Epithelial cell of esophagus (primary cell): ENCODE data around the gene ESPN.
"Not testable (repeated sequence)": the region's sequence is repeated elsewhere in the genome, so short reads cannot be mapped to it uniquely, and the experiment has no call there.

Experiments
- DNase-seq: peaks from one replicate; pipeline ENCODE4 v3.0.0; 2010; ENCODE audit warnings: low read depth
- H3K4me3 ChIP-seq: 2 replicates; pipeline ENCODE4 v1.5.1; 2011; ENCODE audit warnings: mild to moderate bottlenecking, low read length, control low read depth
- TF ChIP-seq, protein P1 (sequence below): IDR thresholded peaks from 2 replicates; pipeline ENCODE4 v1.5.1; 2011; ENCODE audit warnings: low read depth, mild to moderate bottlenecking, low read length, control low read depth, inconsistent platforms; ENCODE audit not compliant: insufficient read depth; ENCODE audit errors: missing control alignments

The ESPN gene

DNA sequence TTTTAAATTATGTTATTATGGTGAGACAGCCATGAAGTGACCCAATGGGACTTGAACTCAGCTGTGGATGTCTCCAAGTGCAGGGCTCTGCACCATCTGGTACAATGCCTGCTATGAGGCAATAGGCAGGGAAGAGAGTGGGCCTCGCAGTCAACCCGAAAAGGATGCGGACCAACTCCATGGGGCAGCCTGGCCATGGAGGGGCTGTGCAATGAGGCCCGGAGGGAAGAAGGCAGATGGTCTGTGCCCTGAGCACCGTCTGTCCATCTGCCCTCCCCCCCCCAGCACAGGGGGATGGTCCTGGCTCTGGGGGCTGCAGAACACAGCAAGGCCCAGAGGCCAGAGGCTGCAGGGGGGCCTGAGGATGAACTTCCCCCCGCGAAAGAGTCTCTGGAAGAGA is 17.0 kb downstream of the ESPN start:
- TF ChIP-seq, protein P1, sequence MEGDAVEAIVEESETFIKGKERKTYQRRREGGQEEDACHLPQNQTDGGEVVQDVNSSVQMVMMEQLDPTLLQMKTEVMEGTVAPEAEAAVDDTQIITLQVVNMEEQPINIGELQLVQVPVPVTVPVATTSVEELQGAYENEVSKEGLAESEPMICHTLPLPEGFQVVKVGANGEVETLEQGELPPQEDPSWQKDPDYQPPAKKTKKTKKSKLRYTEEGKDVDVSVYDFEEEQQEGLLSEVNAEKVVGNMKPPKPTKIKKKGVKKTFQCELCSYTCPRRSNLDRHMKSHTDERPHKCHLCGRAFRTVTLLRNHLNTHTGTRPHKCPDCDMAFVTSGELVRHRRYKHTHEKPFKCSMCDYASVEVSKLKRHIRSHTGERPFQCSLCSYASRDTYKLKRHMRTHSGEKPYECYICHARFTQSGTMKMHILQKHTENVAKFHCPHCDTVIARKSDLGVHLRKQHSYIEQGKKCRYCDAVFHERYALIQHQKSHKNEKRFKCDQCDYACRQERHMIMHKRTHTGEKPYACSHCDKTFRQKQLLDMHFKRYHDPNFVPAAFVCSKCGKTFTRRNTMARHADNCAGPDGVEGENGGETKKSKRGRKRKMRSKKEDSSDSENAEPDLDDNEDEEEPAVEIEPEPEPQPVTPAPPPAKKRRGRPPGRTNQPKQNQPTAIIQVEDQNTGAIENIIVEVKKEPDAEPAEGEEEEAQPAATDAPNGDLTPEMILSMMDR, result no peak
- no peak overlapping the region for H3K4me3 ChIP-seq
- DNase-seq, result no peak

DNA sequence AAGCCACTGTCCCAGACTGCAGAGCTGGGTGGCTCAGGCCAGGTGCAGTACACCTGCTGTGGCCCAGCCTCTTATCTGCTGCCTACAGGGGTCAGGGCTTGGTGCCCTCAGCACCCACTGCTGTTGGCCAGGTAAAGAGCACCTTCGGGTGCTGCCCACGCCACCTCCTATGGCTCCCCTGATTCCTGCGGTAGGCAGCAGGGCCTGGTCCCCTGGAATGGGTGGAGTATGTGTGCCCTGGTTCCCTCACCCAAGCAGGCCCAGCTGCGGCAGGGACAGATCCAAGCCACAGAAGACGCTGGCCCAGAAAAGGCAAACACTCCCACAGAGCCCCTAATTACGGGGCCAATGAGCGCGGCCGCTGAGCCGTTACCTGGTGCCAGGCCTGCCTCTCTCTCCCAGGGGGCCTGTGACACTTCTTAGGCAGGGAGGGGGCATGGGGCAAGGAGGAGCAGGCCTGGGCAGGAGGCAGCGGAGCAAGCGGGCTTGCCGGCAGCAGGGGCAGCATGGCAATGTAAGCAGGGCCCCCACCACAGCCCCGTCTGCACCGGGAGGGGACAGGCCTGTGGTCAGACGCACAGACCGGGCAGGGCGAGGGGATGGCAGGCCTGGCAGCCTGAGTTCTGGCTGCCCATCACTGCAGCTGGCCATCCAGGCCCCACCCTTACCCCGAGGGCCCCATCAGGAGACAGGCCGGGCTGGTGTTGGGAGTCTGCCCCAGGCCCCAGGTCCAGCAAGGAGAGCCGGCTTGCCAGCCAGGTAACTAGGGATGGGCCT is 19.0 kb downstream of the ESPN start:
- TF ChIP-seq, protein P1, result no peak
- no peak overlapping the region for H3K4me3 ChIP-seq

DNA sequence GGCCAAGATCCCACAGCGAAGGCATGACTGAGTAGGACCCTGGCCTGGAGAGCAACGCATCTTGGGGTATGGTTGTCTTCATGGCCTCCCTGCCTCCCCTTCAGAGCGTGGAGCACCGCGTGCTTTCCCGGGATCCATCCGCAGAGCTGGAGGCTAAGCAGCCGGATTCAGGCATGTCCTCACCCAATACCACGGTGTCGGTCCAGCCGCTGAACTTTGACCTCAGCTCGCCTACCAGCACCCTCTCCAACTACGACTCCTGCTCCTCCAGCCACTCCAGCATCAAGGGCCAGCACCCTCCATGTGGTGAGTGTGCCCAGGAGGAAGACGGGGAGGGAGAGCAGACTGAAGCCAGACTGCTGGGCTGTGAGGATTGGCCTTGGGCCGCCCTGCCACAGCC is 19.8 kb downstream of the ESPN start:
- H3K4me3 ChIP-seq, result no peak overlapping the region
- TF ChIP-seq, protein P1, result no peak
- no peak for DNase-seq

More for the DNA sequence above, 19.0 kb downstream of the ESPN start:
- no peak for DNase-seq

DNA sequence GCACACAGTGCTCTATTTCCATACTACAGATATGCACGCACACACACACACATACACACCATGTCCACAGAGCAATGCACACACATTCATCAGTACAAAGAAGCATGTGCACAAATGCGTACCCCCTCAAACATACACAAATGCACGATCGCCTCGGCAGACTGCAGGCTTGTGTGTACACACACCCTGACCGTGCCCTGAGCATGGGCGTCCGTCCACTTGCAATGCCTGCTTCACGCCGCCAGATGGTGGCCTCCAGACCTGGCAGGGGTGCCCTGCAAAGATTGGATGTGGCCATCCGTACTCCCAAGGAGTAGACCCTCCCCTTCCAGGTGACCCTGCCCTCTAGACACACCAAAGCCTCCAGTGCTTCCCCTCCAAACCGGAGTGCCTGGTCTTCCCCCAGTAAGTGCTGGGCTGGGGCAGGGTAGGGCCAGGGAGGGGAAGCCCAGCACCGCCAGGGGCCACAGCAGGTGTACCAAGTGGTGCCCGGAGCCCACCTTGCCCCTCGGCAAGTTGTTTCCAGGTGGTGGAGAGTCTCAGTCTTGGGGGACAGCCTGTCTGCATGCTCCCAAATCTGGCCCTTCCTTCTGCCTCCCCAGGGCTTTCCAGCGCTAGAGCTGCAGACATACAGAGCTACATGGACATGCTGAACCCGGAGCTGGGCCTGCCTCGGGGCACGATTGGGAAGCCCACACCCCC is 20.6 kb downstream of the ESPN start:
- peak; percentile 51 for DNase-seq
- TF ChIP-seq, protein P1, result peak; percentile 60
- H3K4me3 ChIP-seq, result no peak overlapping the region

DNA sequence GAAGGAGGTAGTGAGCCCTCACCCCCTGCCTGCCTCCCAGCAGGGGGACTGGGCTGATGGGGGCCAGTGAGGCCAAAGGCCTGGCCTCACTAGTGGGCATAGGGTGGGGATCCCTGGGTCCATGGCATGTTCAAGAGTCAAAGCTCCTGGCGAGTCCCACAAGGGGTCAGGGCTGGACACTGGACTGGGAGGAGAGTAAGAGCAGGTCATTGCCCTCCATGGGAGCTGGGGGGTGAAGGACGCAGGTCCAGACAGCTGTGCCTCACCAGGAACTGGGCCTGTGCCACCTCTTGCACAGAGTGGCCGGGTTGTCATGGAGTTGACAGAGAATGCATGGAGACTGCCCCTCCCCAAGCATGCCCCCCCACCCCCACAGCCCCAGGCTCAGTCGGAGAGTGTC is 21.4 kb downstream of the ESPN start:
- DNase-seq, H3K4me3 ChIP-seq: not testable (repeated sequence)

DNA sequence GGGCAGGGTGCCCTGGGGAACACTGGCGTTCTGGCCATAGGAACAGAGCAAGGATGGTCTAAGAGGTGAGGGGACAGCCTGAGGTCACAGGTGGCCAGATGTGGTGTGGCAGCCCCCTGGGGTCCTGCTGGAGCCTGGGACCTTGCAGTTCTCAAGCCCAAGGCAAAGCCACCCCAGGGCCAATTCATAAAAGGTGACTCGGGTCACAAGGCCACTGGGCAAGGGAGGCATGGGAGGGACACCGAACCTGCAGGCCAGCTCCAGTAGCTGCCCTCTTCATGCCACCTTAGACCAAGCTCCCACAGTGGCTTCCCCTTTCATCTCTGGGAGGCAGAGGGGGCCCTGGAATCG is 22.1 kb downstream of the ESPN start:
- no peak overlapping the region for H3K4me3 ChIP-seq
- TF ChIP-seq, protein P1, result no peak
- DNase-seq, result no peak

DNA sequence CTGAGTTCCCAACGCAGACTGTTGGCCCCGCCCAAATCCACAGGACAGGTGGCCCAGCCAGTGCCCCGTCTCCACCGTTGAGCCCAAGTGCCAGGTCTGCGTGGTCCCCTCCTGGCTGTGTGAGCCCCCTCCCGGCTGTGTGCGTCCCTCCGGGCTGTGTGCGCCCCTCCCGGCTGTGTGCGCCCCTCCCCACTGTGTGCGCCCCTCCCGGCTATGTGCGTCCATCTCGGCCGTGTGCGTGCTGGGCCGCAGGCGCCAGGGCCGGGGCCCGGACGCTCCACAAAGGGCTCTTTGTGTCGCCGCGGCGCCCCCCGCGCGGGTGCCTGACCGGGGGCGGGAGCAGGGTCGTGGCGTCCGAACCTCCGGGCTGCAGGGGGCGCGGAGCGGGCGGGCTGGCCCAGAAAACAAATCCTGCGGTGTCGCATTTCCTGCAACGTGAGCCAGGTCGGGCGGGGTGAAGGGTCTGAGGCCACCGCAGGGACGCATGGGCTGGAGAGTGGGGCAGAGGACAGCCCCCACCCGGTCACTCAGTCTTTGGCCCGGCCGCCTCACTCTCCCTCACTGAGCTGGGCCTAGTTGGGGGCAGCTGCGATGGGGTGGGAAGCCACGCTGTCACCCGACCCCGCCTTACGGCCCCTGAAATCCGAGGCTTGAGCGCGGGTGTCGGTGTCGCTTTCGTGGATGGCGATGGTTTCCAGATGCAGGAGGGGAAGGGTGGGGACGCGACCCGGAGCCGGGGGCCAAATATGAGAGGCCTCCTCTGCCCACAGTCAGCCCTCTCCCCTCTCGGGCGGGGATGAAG is 22.6 kb downstream of the ESPN start:
- TF ChIP-seq, protein P1, result no peak
- no peak for DNase-seq
- H3K4me3 ChIP-seq, result no peak overlapping the region
